Measurements from ENCODE around the gene ITIH3.

- TF ChIP-seq GATA2 (CRISPR knock-in tag; IDR thresholded peaks at IDR 0.05) (no peak), CTCF (IDR thresholded peaks at IDR 0.05) (no peak), TCF12 (IDR thresholded peaks at IDR 0.05) (no peak), JUND (IDR thresholded peaks at IDR 0.05) (no peak), RAD21 (IDR thresholded peaks at IDR 0.05; ENCODE audit: low read length) (no peak), SIN3A (IDR thresholded peaks at IDR 0.05; ENCODE audit: borderline replicate concordance, low read depth, low read length) (no peak)
These were observed 49.3 kb downstream of the ITIH3 start for GRCh38 chr3:52843881-52844280.
